T-helper 1 cell (primary cell): ENCODE measurements around the gene NHLRC4.

Experiments
- DNase-seq, 5 donors: peaks; one replicate each; pipeline ENCODE4 v3.0.0-alpha.2; 2012 to 2020

Gene NHLRC4

GRCh38 chr16:530111-530817 lies 36.5 kb upstream of the NHLRC4 start:
- no peak for DNase-seq

GRCh38 chr16:531494-532125 lies 35.2 kb upstream of the NHLRC4 start:
- DNase-seq = no peak

GRCh38 chr16:533391-534123 lies 33.2 kb upstream of the NHLRC4 start:
- no peak for DNase-seq

GRCh38 chr16:534135-534534 lies 32.7 kb upstream of the NHLRC4 start:
- no peak for DNase-seq

GRCh38 chr16:534856-535445 lies 31.9 kb upstream of the NHLRC4 start:
- DNase-seq = no peak

- DNase-seq = no peak
Measured at GRCh38 chr16:535446-536405, 31.1 kb upstream of the NHLRC4 start.

GRCh38 chr16:536746-537145 lies 30.1 kb upstream of the NHLRC4 start:
- DNase-seq = no peak

GRCh38 chr16:537415-538335 lies 29.1 kb upstream of the NHLRC4 start:
- no peak for DNase-seq

- no peak for DNase-seq
Measured at GRCh38 chr16:539901-540530, 26.8 kb upstream of the NHLRC4 start.

GRCh38 chr16:540645-541340 lies 26.0 kb upstream of the NHLRC4 start:
- no peak for DNase-seq

- DNase-seq = no peak
Measured at GRCh38 chr16:543301-544164, 23.3 kb upstream of the NHLRC4 start.

- DNase-seq = no peak
Measured at GRCh38 chr16:544517-544916, 22.3 kb upstream of the NHLRC4 start.

- DNase-seq = peak in 4 of 5 donors; percentile 37 to 45 (median 42)
Measured at GRCh38 chr16:546909-547770, 19.7 kb upstream of the NHLRC4 start.

- no peak for DNase-seq
Measured at GRCh38 chr16:548586-548985, 18.2 kb upstream of the NHLRC4 start.

- no peak for DNase-seq
Measured at GRCh38 chr16:549544-550263, 17.1 kb upstream of the NHLRC4 start.

GRCh38 chr16:551210-551609 lies 15.6 kb upstream of the NHLRC4 start:
- no peak for DNase-seq

GRCh38 chr16:552171-552570 lies 14.6 kb upstream of the NHLRC4 start:
- DNase-seq = no peak
